Right ventricle myocardium superior (tissue), 1 donor: ENCODE data around the gene SULT1A4. TPM values are rescaled to one million over a fixed set of nuclear protein-coding genes. Genes with fewer than 3 reads are reported as not detected.
"Not testable (repeated sequence)": the region's sequence is repeated elsewhere in the genome, so short reads cannot be mapped to it uniquely, and the experiment has no call there.

Experiments
- ATAC-seq: fragments of 200-7000 bp; cut with Tn5 transposase; one replicate; pipeline ENCODE4 v1.9.1; 2020; ENCODE audit warnings: mild to moderate bottlenecking; ENCODE audit not compliant: poor library complexity
- DNase-seq: peaks from one replicate; pipeline ENCODE4 v3.0.0-alpha.2; 2020
- intact Hi-C: fragments of 100-400 bp; cut with DNase I; formaldehyde crosslinking; loops from one replicate; pipeline ENCODE4 v1.11.2; 2022
- long read RNA-seq: library from polyadenylated mRNA; unstranded; transcript quantifications from one replicate; pipeline ENCODE4 v2.0.0, GENCODE V29; 2021
- total RNA-seq: library from RNA; stranded (reverse); fragmentation: NEBNext Ultra II Directional; extraction: Animal tissue kit (Norgen Biotek cat#: 25700); gene quantifications from one replicate; pipeline ENCODE4 v1.2.1, GENCODE V29; 2021
- donor health status: DM: no; HTN: yes; CAD: no; lungs with severe emphysema.

SULT1A4 gene
- 9.5 TPM for total RNA-seq
- long read RNA-seq, partial matches to known transcripts, result 0 of 3 reads
- long read RNA-seq, other reads (novel, unspliced or antisense), result 1 of 3 reads

DNA sequence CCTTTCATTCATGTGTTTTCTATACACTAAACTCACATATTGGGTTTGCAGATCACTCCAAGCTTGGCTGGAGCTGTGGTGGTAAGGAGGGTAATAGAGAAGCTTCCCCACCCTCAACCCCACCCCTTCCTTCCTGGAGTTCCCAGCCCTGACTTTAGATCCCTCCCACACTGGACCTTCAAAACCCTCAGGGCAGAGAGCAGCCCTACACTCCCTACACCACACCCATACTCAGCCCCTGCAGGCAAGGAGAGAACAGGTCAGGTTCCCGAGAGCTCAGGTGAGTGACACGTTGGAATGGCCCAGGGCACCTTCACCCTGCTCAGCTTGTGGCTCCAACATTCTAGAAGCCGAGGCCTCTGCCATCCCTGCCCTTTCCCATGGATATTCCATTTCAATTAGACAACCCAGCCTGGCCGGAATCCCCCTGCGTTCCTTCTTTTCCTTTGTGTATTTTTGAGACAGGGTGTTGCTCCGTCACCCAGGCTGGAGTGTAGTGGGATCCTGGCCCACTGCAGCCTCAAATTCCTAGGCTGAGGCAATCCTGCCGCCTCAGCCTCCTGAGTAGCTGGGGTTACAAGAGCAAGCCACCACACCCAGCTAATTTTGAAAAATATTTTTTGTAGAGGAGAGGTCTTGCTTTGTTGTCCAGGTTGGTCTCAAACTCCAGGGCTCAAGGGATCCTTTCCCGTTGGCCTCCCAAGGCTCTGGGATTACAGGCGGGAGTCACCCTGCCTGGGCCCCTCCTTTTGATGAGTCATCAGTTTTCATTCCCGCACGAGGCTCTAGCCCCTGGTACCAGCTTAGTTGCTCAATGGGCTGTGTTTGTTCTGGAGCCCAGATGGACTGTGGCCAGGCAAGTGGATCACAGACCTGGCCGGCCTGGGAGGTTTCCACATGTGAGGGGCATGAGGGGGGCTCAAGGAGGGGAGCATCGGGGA lies at the start of gene SULT1A4:
SULT1A4 (plus strand) TSS at position 208 of the 941 bp plus-strand sequence. CDS start 1,473 bp downstream, outside the sequence.
- DNase-seq, intact Hi-C loops: not testable (repeated sequence)
- peak; percentile 42 for ATAC-seq

DNA sequence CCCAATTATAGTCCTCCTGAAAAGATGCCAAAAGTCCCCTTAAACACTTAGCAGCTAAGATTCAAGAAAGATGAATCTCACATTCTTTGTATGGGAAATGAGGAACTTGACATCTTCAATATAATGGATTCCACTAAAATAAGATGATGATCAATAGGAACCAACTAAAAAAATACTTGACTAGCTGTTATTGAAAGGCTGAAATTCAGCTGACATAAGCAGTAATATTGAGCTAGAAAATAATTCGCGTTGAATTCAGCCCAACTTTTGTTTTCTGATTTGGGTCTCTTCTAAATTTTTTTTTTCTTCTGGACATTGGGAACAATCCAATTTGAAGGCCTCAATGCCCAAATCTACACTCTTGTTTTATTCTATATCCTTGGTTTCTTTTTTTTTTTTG lies 36.1 kb upstream of the SULT1A4 start:
- ATAC-seq, DNase-seq, intact Hi-C loops: not testable (repeated sequence)

DNA sequence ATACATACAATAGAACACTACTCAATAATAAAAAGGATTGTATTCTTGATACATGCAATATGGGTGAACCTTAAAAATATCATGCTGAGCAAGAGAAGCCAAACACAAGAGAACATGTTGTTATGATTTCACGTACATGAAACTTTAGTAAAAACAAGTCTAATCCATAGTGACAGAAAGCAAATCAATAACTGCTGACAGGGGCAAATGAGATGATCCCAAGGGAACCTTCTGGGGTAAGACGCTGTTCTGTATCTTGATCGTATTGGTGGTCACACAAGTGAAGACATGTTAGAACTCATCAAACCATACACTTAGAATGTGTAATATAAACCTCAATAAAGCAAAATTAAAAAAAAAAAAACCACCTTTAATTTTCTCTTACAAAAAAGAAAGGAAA lies 34.3 kb upstream of the SULT1A4 start:
- intact Hi-C loops, ATAC-seq, DNase-seq: not testable (repeated sequence)

DNA sequence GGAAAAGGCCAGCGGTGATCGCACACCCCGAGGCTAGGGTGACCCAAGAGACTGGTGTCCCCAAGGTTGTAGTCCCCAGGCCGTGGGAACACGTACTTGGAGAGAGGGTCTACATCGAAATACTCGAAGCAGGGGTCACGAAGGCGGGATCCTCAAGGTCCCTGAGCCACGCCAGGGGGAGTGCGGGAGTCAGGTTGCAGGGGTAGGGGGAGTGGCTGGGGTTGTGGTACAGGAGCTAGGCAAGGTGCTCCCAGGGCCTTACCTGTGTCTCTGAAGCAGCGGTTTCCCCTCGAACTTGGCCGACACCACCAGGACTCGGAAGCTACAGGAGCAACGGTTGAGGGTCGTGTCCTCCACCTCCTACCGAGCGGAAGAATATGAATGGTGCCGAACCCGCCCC lies 6.0 kb upstream of the SULT1A4 start:
- intact Hi-C loops, DNase-seq: not testable (repeated sequence)
- peak; percentile 25 for ATAC-seq

DNA sequence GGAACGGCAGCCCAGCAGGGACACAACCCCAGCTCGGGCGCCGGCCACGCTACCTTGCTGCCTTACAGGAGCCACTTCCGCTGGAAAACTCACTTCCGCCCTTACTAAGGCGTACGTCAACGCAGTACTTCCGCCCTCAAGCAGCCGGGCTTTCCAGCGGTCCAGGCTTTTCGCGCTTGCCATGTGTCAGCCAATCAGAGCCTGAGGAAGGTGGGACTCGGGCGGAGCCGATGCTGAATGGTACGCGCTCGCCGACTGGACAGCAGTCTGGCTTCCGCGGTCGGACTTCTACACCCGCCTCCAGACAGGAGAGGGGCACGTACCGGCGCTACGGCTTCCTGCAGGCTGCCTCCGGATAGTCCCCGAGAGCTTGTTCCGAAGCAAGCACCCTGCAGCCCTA lies 5.4 kb upstream of the SULT1A4 start, which contains the start of the genes BOLA2 and SLX1B:
BOLA2 (minus strand) TSS at position 83 of the 400 bp plus-strand sequence. CDS start 98 bp downstream, outside the sequence.
SLX1B (plus strand) TSS at position 265 of the 400 bp plus-strand sequence.
- DNase-seq, intact Hi-C loops: not testable (repeated sequence)
- peak; percentile 96 for ATAC-seq

DNA sequence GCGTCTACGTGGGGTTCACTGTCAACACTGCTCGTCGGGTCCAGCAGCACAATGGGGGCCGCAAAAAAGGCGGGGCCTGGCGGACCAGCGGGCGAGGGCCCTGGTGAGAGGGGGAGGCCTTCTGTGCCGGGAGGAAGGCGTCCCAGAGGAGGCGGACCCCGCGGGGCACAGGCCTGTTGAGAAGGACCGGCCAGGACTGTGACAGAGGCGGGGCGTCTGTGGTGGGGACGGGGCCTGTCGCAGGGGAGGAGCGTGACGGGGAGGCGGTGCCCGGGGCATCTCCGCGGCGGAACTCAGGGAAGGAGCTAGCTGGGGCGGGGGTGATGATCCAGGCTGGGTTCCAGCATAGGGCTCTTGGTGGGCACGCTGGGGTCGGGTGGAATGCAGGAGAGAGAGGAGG lies 4.9 kb upstream of the SULT1A4 start:
- DNase-seq, intact Hi-C loops: not testable (repeated sequence)
- ATAC-seq, result peak; percentile 83

DNA sequence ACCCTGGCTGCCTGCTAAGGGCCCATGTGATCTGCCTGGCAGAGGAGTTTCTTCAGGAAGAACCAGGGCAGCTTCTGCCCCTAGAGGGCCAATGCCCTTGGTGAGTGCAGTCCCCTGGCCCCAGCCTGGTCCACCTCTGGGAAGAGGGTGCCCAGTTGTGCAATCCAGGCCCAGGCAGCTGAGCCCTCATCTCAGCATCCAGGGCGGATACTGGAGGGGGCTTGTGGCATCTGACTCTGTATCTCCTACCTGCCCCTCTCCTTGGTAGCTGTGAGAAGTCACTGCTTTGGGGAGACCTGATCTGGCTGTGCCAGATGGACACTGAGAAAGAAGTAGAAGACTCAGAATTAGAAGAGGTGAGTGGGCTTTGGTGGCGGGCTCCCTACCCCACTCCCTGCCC lies 2.1 kb upstream of the SULT1A4 start:
- intact Hi-C loops, ATAC-seq: not testable (repeated sequence)
- peak; percentile 20 for DNase-seq

DNA sequence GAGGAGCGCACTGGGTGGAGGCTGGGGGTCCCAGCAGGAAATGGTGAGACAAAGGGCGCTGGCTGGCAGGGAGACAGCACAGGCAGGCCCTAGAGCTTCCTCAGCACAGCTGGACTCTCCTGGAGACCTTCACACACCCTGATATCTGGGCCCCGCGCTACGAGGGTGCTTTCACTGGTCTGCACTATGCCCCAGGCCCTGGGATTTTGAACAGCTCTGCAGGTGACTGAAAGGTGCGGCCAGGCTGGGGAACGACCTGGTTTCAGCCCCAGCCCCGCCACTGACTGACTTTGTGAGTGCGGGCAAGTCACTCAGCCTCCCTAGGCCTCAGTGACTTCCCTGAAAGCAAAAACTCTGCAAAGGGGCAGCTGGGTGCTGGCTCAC lies 926 bp downstream of the SULT1A4 start:
- peak; percentile 3 for ATAC-seq
- DNase-seq, intact Hi-C loops: not testable (repeated sequence)

DNA sequence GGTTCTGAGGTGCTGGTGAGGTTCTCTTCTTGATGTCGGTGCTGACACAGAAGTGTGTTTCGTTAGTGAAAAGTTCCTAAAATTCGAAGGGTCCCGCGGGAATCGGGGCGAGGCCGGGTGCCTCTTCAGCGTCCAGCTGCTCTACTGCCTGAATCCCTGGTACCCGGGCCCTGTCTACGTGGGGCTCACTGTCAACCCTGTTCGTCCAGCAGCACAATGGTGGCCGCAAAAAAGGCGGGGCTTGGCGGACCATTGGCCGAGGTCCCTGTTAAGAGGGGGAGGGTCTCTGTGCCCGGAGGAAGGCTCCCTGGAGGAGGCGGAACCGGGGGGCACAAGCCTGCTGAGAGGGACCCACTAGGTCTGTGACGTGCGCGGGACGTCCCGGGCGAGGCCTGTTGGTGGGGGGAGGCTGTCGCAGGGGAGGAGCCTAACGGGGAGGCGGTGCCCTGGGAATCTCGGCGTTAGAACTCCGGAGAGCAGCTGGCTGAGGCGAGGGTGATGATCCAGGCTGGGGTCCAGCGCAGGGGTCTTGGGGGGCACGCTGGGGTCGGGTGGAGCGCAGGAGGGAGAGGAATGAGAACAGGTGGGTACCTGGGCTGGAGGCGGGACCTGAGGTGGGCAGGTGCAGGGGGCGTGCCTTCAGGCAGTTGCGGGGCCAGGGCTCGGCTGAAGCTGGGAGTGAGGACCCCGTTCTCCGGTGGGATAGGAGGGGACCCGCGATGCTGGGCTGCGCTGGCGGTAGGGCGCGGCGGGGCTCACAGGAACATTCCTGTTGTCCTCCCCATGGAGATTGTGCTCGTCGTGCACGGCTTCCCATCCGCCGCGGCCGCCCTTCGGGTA lies 6.5 kb downstream of the SULT1A4 start:
- ATAC-seq, result peak; percentile 68
- intact Hi-C loops, DNase-seq: not testable (repeated sequence)

DNA sequence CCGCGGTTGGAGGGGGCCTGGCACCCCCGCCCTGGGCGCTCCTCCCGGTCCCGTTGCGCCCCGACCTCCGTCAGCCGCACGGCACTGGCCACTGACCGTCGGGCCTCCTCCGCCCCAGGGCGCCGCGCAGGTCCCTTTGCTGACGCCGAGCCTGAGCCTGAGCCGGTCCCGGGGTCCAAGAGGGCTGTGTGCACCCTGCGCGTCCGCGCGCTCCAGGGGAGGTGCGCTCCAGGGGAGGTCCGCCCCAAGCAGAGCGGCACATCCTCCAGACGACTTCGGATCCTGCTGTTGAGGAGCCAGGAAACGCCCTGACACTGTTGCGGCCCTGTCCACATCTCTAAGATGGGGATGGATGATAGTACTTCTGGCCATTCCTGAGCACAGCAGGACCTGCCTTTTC lies 7.2 kb downstream of the SULT1A4 start:
- intact Hi-C loops, result not testable (repeated sequence)

DNA sequence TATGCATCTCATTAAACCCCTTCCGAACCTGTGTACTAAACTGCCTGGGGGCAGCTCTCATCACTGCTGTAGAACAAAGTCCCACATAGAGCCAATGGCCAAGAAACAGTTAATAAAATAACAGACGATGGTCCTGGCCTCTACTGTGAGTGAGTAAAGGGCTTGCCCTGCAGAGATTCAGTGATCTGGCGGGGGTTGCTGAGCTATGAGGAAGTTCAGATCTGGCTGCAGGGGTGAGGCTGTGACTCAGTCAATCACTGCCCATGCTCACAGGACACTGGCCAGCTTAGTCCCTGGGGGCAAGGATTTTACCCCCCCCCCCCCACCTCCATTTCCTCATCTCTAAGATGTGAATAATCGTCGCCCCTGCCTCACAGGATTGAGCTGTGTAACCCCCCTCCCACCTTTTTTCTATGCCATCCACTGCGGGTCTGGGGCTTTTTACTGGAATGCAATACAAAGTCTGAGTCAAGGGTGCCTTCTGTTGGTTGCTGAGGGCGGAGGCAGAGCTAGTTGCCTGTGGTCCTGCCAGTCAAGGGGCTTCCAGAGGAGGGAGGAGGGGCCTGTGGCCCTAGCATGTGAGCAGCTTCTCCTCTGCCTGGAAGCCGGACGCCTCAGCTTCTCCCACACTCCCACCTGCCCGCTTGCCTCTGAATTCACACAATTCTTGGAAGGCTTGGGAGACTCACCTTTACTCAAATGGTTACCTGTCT lies 8.1 kb downstream of the SULT1A4 start:
- ATAC-seq, DNase-seq, intact Hi-C loops: not testable (repeated sequence)

More for the DNA sequence above, 7.2 kb downstream of the SULT1A4 start:
- ATAC-seq, result peak; percentile 16
- not testable (repeated sequence) for DNase-seq

DNA sequence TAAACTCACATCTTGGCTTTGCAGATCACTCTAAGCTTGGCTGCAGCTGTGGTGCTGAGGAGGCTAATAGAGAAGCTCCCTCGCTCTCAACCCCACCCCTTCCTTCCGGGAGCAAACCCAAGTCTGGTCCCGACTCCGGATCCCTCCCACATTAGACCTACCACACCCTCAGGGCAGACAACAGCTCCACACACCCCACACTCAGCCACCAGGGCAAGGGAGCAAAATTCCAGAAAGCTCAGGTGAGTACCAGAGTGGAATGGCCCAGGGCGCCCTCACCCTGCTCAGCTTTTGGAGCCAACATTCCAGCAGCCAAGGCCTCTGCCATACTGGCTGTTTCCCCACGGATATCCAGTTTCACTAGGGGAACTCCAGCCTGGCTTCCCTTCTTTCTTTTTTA lies 9.9 kb downstream of the SULT1A4 start:
- ATAC-seq, result peak; percentile 92
- DNase-seq, result peak; percentile 92
- intact Hi-C loops, result not testable (repeated sequence)

DNA sequence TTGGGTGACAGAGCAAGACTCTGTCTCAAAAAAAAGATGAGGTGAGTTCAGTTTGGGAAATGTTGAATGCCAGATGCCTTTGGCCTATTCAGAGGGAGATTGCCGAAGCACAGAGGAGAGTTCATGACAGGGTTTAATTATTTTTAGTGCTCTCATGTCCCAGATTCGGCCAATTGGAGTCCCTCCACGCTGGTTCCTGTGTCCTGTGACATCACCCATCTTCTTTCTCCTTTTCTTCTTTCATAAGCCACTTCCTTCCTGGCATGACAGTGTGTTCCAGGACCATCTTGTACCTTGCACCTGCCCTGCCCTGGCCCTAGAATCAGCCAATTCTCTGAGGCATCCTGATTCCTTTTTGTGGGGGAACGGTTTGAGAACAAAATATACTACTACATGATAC lies 12.4 kb downstream of the SULT1A4 start:
- ATAC-seq, intact Hi-C loops, DNase-seq: not testable (repeated sequence)

DNA sequence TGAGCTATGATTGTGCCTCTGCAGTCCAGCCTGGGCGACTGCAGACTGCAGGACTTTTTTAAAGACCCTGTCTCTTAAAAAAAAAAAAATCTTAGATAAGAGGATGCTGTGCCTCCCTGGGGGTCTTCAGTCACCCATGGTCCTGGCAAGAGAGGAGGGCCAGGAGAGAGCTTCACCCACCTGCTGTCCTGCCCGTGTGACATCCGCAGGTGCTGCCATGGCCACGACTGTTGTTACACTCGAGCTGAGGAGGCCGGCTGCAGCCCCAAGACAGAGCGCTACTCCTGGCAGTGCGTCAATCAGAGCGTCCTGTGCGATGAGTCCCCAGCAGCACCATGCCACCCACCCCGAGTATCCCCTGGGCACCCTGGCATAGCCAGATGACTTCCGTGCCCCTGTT lies 22.6 kb downstream of the SULT1A4 start:
- intact Hi-C loops, ATAC-seq: not testable (repeated sequence)
- DNase-seq, result peak; percentile 12

DNA sequence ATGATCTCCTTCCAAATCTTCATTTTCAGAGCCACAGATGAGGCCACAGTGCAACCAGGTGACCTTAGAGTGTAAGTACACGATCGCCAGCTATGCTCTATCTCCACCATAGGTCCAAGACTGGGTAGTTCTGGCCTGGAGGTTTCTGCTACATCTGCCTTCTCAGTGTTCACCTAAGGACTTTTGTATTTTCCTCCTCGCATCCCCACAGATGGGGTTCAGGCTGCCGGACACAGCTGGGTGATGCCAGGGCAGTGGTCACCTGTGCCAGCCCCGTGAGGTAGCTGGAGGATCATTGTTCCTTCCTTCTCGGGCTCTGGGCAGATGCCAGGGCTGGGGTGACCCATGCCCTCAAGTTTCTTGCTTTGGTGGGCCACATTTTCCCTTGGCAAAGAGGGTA lies 46.6 kb downstream of the SULT1A4 start, which contains the start of gene NPIPB12:
NPIPB12 (minus strand) TSS at position 101 of the 400 bp plus-strand sequence.
- intact Hi-C loops, DNase-seq, ATAC-seq: not testable (repeated sequence)
